ENCODE measurements around the gene CSRP1.

DNA sequence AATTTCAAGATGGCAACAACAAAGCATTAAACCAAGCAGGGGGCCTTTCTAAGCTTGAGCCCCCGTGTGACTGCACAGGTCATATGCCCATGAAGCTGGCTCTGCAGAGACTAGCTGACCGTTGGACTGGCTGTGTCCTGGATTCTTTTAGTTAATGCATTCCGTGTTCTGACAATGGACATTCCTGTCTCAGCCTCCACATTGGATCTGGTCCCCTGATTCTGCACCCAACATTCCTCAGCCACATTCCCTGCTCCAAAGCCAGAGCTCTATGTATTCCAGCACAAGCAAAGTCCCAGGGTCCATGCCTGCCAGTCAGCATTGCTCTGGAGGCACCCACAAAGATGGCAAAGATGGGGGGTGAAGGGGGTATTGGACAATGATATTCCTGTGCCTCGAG, 26.9 kb upstream of the CSRP1 start:
- TF ChIP-seq, protein P1, sequence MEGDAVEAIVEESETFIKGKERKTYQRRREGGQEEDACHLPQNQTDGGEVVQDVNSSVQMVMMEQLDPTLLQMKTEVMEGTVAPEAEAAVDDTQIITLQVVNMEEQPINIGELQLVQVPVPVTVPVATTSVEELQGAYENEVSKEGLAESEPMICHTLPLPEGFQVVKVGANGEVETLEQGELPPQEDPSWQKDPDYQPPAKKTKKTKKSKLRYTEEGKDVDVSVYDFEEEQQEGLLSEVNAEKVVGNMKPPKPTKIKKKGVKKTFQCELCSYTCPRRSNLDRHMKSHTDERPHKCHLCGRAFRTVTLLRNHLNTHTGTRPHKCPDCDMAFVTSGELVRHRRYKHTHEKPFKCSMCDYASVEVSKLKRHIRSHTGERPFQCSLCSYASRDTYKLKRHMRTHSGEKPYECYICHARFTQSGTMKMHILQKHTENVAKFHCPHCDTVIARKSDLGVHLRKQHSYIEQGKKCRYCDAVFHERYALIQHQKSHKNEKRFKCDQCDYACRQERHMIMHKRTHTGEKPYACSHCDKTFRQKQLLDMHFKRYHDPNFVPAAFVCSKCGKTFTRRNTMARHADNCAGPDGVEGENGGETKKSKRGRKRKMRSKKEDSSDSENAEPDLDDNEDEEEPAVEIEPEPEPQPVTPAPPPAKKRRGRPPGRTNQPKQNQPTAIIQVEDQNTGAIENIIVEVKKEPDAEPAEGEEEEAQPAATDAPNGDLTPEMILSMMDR (IDR thresholded peaks at IDR 0.05) = no peak
- no peak for TF ChIP-seq POLR2AphosphoS5 (IDR thresholded peaks at IDR 0.05; ENCODE audit: low read depth, low read length)

Measured in Panc1 (cell line).